HT-29 (cell line): Measurements from ENCODE around the gene PLK1. TPM values are rescaled to one million over a fixed set of nuclear protein-coding genes. Genes with fewer than 3 reads are reported as not detected.
A peak's percentile ranks its signal among the peaks of the same experiment; 100 is the strongest.
"Not testable (repeated sequence)": the region's sequence is repeated elsewhere in the genome, so short reads cannot be mapped to it uniquely, and the experiment has no call there.

ENCODE experiments used
- DNase-seq: peaks from one replicate; pipeline ENCODE4 v3.0.0-alpha.2; 2015; ENCODE audit warnings: low spot score
- total RNA-seq: library from RNA; depleted of rRNA; stranded (reverse); fragments of >200 nt; shearing (Covaris generic); gene quantifications from 2 replicates; pipeline ENCODE4 v1.2.3, GENCODE V29; 2014; rRNA removed

PLK1 gene
- total RNA-seq, 1 experiment from 2014 or later, result 99.6 TPM

- DNase-seq, result no peak
These were observed 27.8 kb downstream of the PLK1 start for GRCh38 chr16:23706439-23706838.

GRCh38 chr16:23709536-23709935, 30.8 kb downstream of the PLK1 start:
- no peak for DNase-seq

- no peak for DNase-seq
These were observed 31.3 kb downstream of the PLK1 start for GRCh38 chr16:23710008-23710407.

GRCh38 chr16:23710504-23710903, 31.8 kb downstream of the PLK1 start:
- DNase-seq, result no peak

GRCh38 chr16:23711785-23712184, 33.1 kb downstream of the PLK1 start:
- peak; percentile 57 for DNase-seq

- DNase-seq, result peak; percentile 34
These were observed 34.3 kb downstream of the PLK1 start, which contains the start of gene ERN2 for GRCh38 chr16:23712976-23713375. TSS of gene ERN2 (minus strand) at chr16:23713222. CDS start at chr16:23713187, 35 bp downstream.

- no peak for DNase-seq
These were observed 37.8 kb downstream of the PLK1 start for GRCh38 chr16:23716484-23716883.

- not testable (repeated sequence) for DNase-seq
These were observed 44.0 kb downstream of the PLK1 start for GRCh38 chr16:23722613-23723240.

GRCh38 chr16:23724096-23724784, 45.6 kb downstream of the PLK1 start:
- DNase-seq, result no peak

- DNase-seq, result no peak
These were observed 46.1 kb downstream of the PLK1 start for GRCh38 chr16:23724785-23725131.

GRCh38 chr16:23726710-23727109, 48.0 kb downstream of the PLK1 start:
- DNase-seq, result no peak

GRCh38 chr16:23728112-23728477, 49.4 kb downstream of the PLK1 start:
- no peak for DNase-seq

- peak; percentile 66 for DNase-seq
These were observed 51.1 kb downstream of the PLK1 start for GRCh38 chr16:23729503-23730424.

GRCh38 chr16:23734176-23734893, 55.6 kb downstream of the PLK1 start:
- DNase-seq, result no peak

GRCh38 chr16:23737423-23738028, 58.8 kb downstream of the PLK1 start:
- not testable (repeated sequence) for DNase-seq

GRCh38 chr16:23739516-23739915, 60.8 kb downstream of the PLK1 start:
- no peak for DNase-seq

Other genes with a start within 250 kb of the PLK1 start
- 17.5 and 18.3 TPM in 2 replicates for gene COG7, start 225.7 kb upstream of the PLK1 start, total RNA-seq
- 25.9 and 45.9 TPM in 2 replicates for gene GGA2, start 168.4 kb upstream of the PLK1 start, total RNA-seq
- gene EARS2, start 121.5 kb upstream of the PLK1 start, total RNA-seq, result 64.7 and 83.3 TPM in 2 replicates
- gene UBFD1, start 121.2 kb upstream of the PLK1 start, total RNA-seq, result 67.3 and 94.4 TPM in 2 replicates
- gene NDUFAB1, start 82.6 kb upstream of the PLK1 start, total RNA-seq, result 279 and 304 TPM in 2 replicates
- gene PALB2, start 37.6 kb upstream of the PLK1 start, total RNA-seq, result 7.0 and 7.9 TPM in 2 replicates
- gene DCTN5, start 37.4 kb upstream of the PLK1 start, total RNA-seq, result 38.5 and 51.3 TPM in 2 replicates
- gene ERN2, start 34.3 kb downstream of the PLK1 start, total RNA-seq, result 24.2 and 42.9 TPM in 2 replicates
- 0.08 and 0.56 TPM in 2 replicates for gene CHP2, start 76.1 kb downstream of the PLK1 start, total RNA-seq
- not detected in 2 replicates for gene PRKCB, start 157.1 kb downstream of the PLK1 start, total RNA-seq